Activated T-helper 1 cell treated with anti-CD3 and anti-CD28 coated beads, Interleukin-12 subunit alpha, Interleukin-12 subunit beta, Interleukin-2, Interleukin-4 antibody, amounts not matched to agents 30 ng/mL and 10 ng/mL and 1 ng/mL, durations not matched to agents 14 hours and 24 hours and 36 hours (primary cell): Measurements from ENCODE around the gene ESR2. TPM values are rescaled to one million over a fixed set of nuclear protein-coding genes. Genes with fewer than 3 reads are reported as not detected.

Experiments
- DNase-seq: peaks from one replicate; pipeline ENCODE4 v3.0.0; 2021; ENCODE audit warnings: low spot score
- H3K27ac Mint-ChIP-seq: one replicate; pipeline ENCODE4 v1.8.0; 2021; ENCODE audit warnings: mild to moderate bottlenecking, mixed read lengths
- H3K27me3 Mint-ChIP-seq: one replicate; pipeline ENCODE4 v1.8.0; 2022; ENCODE audit warnings: mild to moderate bottlenecking, moderate library complexity, mixed read lengths; ENCODE audit not compliant: insufficient read depth
- H3K36me3 Mint-ChIP-seq: one replicate; pipeline ENCODE4 v1.8.0; 2021; ENCODE audit warnings: low read depth, mixed read lengths
- H3K4me1 Mint-ChIP-seq: one replicate; pipeline ENCODE4 v1.8.0; 2021; ENCODE audit warnings: low read depth, mixed read lengths
- H3K4me3 Mint-ChIP-seq: one replicate; pipeline ENCODE4 v1.8.0; 2021; ENCODE audit warnings: mild to moderate bottlenecking, moderate library complexity, mixed read lengths
- H3K9me3 Mint-ChIP-seq: one replicate; pipeline ENCODE4 v1.8.0; 2021; ENCODE audit warnings: mixed read lengths
- intact Hi-C: fragments of 100-400 bp; cut with micrococcal nuclease; formaldehyde crosslinking; loops from one replicate; pipeline ENCODE4 v1.15.1; 2024
- total RNA-seq: library from RNA; stranded (reverse); gene quantifications from 2 replicates; pipeline ENCODE4 v1.2.3, GENCODE V29; 2022

The ESR2 gene
- total RNA-seq, 1 donor from 2014 or later = 0.10 TPM

- intact Hi-C loops = no loop called here
Observed at GRCh38 chr14:64249363-64249762, 44.8 kb downstream of the ESR2 start.

GRCh38 chr14:64248689-64249088 is 45.5 kb downstream of the ESR2 start:
- no peak overlapping the region for H3K27ac Mint-ChIP-seq
- H3K9me3 Mint-ChIP-seq = no peaks in the 10 kb centered on the region
- no peak for DNase-seq
- H3K36me3 Mint-ChIP-seq = no peaks in the 10 kb centered on the region
- no peaks in the 10 kb centered on the region for H3K4me1 Mint-ChIP-seq
- no peak overlapping the region for H3K4me3 Mint-ChIP-seq
- peaks cover 12% of the 10 kb centered on the region for H3K27me3 Mint-ChIP-seq
- intact Hi-C loops = no loop called here

More at GRCh38 chr14:64249363-64249762, 44.8 kb downstream of the ESR2 start:
- H3K27ac Mint-ChIP-seq = no peak overlapping the region
- H3K4me3 Mint-ChIP-seq = no peak overlapping the region
- DNase-seq = no peak
- peaks cover 12% of the 10 kb centered on the region for H3K27me3 Mint-ChIP-seq
- no peaks in the 10 kb centered on the region for H3K4me1 Mint-ChIP-seq
- no peaks in the 10 kb centered on the region for H3K36me3 Mint-ChIP-seq
- no peaks in the 10 kb centered on the region for H3K9me3 Mint-ChIP-seq

GRCh38 chr14:64247195-64247594 is 47.0 kb downstream of the ESR2 start:
- no peaks in the 10 kb centered on the region for H3K4me1 Mint-ChIP-seq
- no peak overlapping the region for H3K4me3 Mint-ChIP-seq
- intact Hi-C loops = no loop called here
- H3K27ac Mint-ChIP-seq = no peak overlapping the region
- no peak for DNase-seq
- peaks cover 18% of the 10 kb centered on the region for H3K27me3 Mint-ChIP-seq
- H3K9me3 Mint-ChIP-seq = no peaks in the 10 kb centered on the region
- H3K36me3 Mint-ChIP-seq = no peaks in the 10 kb centered on the region

DNA sequence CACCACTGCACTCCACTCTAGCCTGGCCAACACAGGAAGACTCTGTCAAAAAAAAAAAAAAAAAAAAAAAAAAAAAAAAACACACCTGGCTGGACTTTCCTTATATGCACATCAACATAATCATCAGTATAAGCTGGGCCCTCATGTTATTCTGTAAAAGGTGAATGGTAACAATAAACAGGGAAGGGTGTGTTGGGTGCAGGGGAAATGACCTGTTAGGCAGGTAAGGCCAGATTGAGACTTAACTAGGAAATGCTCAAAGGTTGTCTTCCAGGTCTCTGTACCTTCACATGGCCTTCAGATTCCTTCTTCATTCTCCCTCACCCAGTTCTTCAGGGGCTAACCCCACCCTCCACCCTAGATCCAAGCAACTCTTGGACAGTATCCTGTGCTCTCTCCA is 47.5 kb downstream of the ESR2 start:
- Mint-ChIP-seq H3K27me3 (peaks cover 18% of the 10 kb centered on the region), H3K9me3 (no peaks in the 10 kb centered on the region), H3K27ac (no peak overlapping the region), H3K4me3 (no peak overlapping the region), H3K36me3 (no peaks in the 10 kb centered on the region), H3K4me1 (no peaks in the 10 kb centered on the region)
- no peak for DNase-seq
- intact Hi-C loops = no loop called here

GRCh38 chr14:64245491-64245890 is 48.7 kb downstream of the ESR2 start:
- H3K27me3 Mint-ChIP-seq = peaks cover 10% of the 10 kb centered on the region
- H3K4me1 Mint-ChIP-seq = no peaks in the 10 kb centered on the region
- no peak overlapping the region for H3K4me3 Mint-ChIP-seq
- H3K27ac Mint-ChIP-seq = no peak overlapping the region
- H3K36me3 Mint-ChIP-seq = no peaks in the 10 kb centered on the region
- intact Hi-C loops = no loop called here
- no peak for DNase-seq
- H3K9me3 Mint-ChIP-seq = no peaks in the 10 kb centered on the region

DNA sequence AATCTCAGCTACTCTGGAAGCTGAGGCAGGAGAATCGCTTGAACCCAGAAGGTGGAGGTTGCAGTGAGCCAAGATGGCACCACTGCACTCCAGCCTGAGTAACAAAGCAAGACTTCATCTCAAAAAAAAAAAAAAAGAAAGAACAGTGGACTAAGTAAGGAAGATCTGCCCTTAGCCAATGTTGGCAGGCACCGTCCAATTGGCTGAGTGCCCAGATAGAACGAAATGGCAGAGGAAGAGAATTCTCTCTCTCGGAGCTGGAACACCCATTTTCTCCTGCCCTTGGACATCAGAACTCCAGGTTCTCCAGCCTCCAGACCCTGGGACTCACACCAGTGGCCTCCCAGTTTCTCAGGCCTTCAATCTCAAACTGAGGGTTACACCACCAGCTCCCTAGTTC is 49.9 kb downstream of the ESR2 start:
- Mint-ChIP-seq H3K27ac (no peak overlapping the region), H3K9me3 (no peaks in the 10 kb centered on the region), H3K27me3 (peaks cover 11% of the 10 kb centered on the region), H3K4me3 (no peak overlapping the region), H3K4me1 (no peaks in the 10 kb centered on the region), H3K36me3 (no peaks in the 10 kb centered on the region)
- intact Hi-C loops = no loop called here
- DNase-seq = no peak

- no peak for DNase-seq
- Mint-ChIP-seq H3K4me3 (no peak overlapping the region), H3K9me3 (no peaks in the 10 kb centered on the region), H3K4me1 (no peaks in the 10 kb centered on the region), H3K36me3 (no peaks in the 10 kb centered on the region), H3K27ac (no peak overlapping the region), H3K27me3 (peaks cover 13% of the 10 kb centered on the region)
- intact Hi-C loops = no loop called here
Observed at GRCh38 chr14:64238631-64239030, 55.5 kb downstream of the ESR2 start.

GRCh38 chr14:64238049-64238448 is 56.1 kb downstream of the ESR2 start:
- Mint-ChIP-seq H3K9me3 (no peaks in the 10 kb centered on the region), H3K4me1 (no peaks in the 10 kb centered on the region), H3K27me3 (peaks cover 13% of the 10 kb centered on the region), H3K4me3 (no peak overlapping the region), H3K27ac (no peak overlapping the region), H3K36me3 (no peaks in the 10 kb centered on the region)
- intact Hi-C loops = no loop called here
- no peak for DNase-seq

- no peaks in the 10 kb centered on the region for H3K9me3 Mint-ChIP-seq
- H3K4me1 Mint-ChIP-seq = peaks cover 12% of the 10 kb centered on the region
- no peak overlapping the region for H3K4me3 Mint-ChIP-seq
- H3K36me3 Mint-ChIP-seq = peaks cover 8% of the 10 kb centered on the region
- peaks cover 10% of the 10 kb centered on the region for H3K27me3 Mint-ChIP-seq
- intact Hi-C loops = no loop called here
- no peak for DNase-seq
- H3K27ac Mint-ChIP-seq = no peak overlapping the region
Observed at GRCh38 chr14:64235652-64236640, 58.2 kb downstream of the ESR2 start.

DNA sequence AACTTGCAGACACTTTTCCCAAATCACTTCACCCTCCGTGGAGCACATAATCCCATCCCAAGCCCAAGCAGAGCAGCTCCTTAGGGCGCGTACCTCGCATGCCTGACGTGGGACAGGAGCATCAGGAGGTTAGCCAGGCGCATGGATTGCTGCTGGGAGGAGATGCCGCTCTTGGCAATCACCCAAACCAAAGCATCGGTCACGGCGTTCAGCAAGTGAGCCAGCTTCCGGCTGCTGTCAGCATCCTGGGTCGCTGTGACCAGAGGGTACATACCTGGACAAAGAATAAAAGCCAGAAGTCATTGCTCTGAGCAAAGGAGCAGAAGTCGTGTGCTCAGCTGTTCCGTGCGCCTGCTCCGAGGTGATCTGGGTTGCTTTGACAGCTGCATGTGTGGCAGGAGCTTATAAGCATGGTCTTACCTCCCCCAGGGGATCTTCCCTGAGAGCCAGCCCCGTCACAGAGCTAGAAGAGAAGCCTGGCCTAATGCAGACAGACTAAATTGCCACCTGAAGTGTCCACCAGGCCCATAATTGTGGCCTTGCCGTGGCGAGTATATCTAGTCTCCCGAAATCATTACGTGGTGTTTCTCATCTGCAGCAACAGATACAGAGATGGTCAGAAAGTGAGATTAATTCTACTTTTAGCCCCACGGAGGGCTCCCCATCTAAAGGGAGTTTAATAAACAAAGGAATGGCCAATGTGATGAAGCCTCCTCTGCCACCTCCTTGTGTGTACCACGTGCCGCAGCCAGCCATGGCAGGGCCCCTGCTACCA is 59.1 kb downstream of the ESR2 start:
- DNase-seq = no peak
- Mint-ChIP-seq H3K4me3 (no peak overlapping the region), H3K27me3 (peaks cover 7% of the 10 kb centered on the region), H3K4me1 (peaks cover 12% of the 10 kb centered on the region), H3K9me3 (no peaks in the 10 kb centered on the region), H3K36me3 (peaks cover 8% of the 10 kb centered on the region), H3K27ac (no peak overlapping the region)
- intact Hi-C loops = no loop called here

DNA sequence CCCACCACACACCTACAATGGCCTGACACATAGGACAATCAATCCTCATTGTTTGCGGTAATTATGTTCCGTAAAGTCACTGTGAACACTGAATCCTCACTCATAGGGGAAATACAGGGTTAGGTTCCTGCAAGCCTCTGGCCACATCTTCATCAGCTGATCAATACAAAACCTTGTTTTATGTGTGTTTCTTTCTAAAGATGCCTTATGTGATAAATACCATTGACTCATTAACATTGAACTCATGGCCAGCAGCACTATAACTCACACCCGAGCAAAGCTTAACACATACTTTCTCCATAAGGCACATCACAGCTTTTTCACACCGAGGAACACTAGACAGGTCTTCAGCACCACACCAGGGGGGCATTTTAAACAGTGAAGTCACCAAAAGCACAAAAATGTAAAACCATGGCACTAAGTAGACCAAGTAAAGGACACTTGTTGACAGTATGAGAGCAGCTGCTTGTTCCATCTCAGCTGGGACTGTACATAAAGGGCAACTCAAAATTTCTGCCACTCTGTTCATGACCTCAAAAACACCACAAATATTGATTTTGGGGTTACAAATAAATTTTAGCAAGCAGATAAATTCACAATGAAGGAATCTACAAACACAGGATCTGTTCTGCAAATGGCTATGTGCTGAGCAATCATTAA is 60.5 kb downstream of the ESR2 start:
- Mint-ChIP-seq H3K9me3 (no peaks in the 10 kb centered on the region), H3K27ac (no peak overlapping the region), H3K4me3 (no peak overlapping the region), H3K36me3 (peaks cover 10% of the 10 kb centered on the region), H3K27me3 (peaks cover 5% of the 10 kb centered on the region), H3K4me1 (peaks cover 12% of the 10 kb centered on the region)
- intact Hi-C loops = loop anchor here (2.0 kb wide), 1 partner anchor 59 kb away; no protein-coding TSS in a partner anchor
- DNase-seq = no peak

GRCh38 chr14:64232944-64233343 is 61.2 kb downstream of the ESR2 start:
- no peak for DNase-seq
- no peak overlapping the region for H3K4me3 Mint-ChIP-seq
- no peak overlapping the region for H3K27ac Mint-ChIP-seq
- peaks cover 2% of the 10 kb centered on the region for H3K27me3 Mint-ChIP-seq
- intact Hi-C loops = loop anchor here (1.0 to 2.0 kb wide), 2 partner anchors 58 to 62 kb away; no protein-coding TSS in a partner anchor
- H3K36me3 Mint-ChIP-seq = peaks cover 15% of the 10 kb centered on the region
- H3K9me3 Mint-ChIP-seq = no peaks in the 10 kb centered on the region
- peaks cover 12% of the 10 kb centered on the region for H3K4me1 Mint-ChIP-seq
